ENCODE results near the gene ZNF423.

Gene ZNF423

GRCh38 chr16:49766225-49766624 is 89.7 kb downstream of the ZNF423 start:
- no peak overlapping the region for H3K4me3 ChIP-seq
- 0 out of 2 replicates have a peak, but pooled peaks cover 4% of the 10 kb centered on the region for H4K20me1 ChIP-seq
- no peak overlapping the region for H3K27ac ChIP-seq
- no peaks in the 10 kb centered on the region for H3K9me3 ChIP-seq
- H3K27me3 ChIP-seq: no peaks in the 10 kb centered on the region
- H3K4me1 ChIP-seq: no peaks in the 10 kb centered on the region
- no peak overlapping the region for H3K9ac ChIP-seq
- H3K4me2 ChIP-seq: no peak overlapping the region
- no peak for TF ChIP-seq Cebpa-rat (IDR thresholded peaks at IDR 0.05)
- 0 out of 2 replicates have a peak, but pooled peaks cover 5% of the 10 kb centered on the region for H3K36me3 ChIP-seq

GRCh38 chr16:49763826-49764225 is 92.1 kb downstream of the ZNF423 start:
- no peak overlapping the region for H3K9ac ChIP-seq
- H4K20me1 ChIP-seq: 0 out of 2 replicates have a peak, but pooled peaks cover 4% of the 10 kb centered on the region
- no peak overlapping the region for H3K27ac ChIP-seq
- H3K27me3 ChIP-seq: no peaks in the 10 kb centered on the region
- H3K36me3 ChIP-seq: 0 out of 2 replicates have a peak, but pooled peaks cover 5% of the 10 kb centered on the region
- H3K4me1 ChIP-seq: no peaks in the 10 kb centered on the region
- no peak overlapping the region for H3K4me3 ChIP-seq
- TF ChIP-seq Cebpa-rat (IDR thresholded peaks at IDR 0.05): no peak
- H3K9me3 ChIP-seq: no peaks in the 10 kb centered on the region
- no peak overlapping the region for H3K4me2 ChIP-seq

- no peak overlapping the region for H3K4me2 ChIP-seq
- H4K20me1 ChIP-seq: no peaks in the 10 kb centered on the region
- H3K27ac ChIP-seq: no peak overlapping the region
- H3K9me3 ChIP-seq: no peaks in the 10 kb centered on the region
- H3K36me3 ChIP-seq: no peaks in the 10 kb centered on the region
- H3K4me1 ChIP-seq: peaks cover 14% of the 10 kb centered on the region
- H3K27me3 ChIP-seq: no peaks in the 10 kb centered on the region
- no peak overlapping the region for H3K9ac ChIP-seq
- H3K4me3 ChIP-seq: no peak overlapping the region
- TF ChIP-seq Cebpa-rat (IDR thresholded peaks at IDR 0.05): no peak
Measured at GRCh38 chr16:49760815-49761214, 95.1 kb downstream of the ZNF423 start.

- no peak overlapping the region for H3K27ac ChIP-seq
- no peaks in the 10 kb centered on the region for H3K27me3 ChIP-seq
- H3K4me1 ChIP-seq: peaks cover 33% of the 10 kb centered on the region
- peak overlapping the region; percentile 26 for H3K4me2 ChIP-seq
- no peaks in the 10 kb centered on the region for H4K20me1 ChIP-seq
- no peak overlapping the region for H3K4me3 ChIP-seq
- H3K9ac ChIP-seq: no peak overlapping the region
- no peak for TF ChIP-seq Cebpa-rat (IDR thresholded peaks at IDR 0.05)
- H3K36me3 ChIP-seq: no peaks in the 10 kb centered on the region
- no peaks in the 10 kb centered on the region for H3K9me3 ChIP-seq
Measured at GRCh38 chr16:49757559-49758069, 98.3 kb downstream of the ZNF423 start.

- Histone ChIP-seq H3K27ac (no peak overlapping the region), H3K27me3 (no peaks in the 10 kb centered on the region), H4K20me1 (no peaks in the 10 kb centered on the region; the same call in 1 of the 2 replicates), H3K4me2 (peak overlapping the region; percentile 26; the same call in 1 of the 2 replicates), H3K36me3 (no peaks in the 10 kb centered on the region), H3K4me3 (no peak overlapping the region), H3K4me1 (peaks cover 37% of the 10 kb centered on the region), H3K9ac (no peak overlapping the region), H3K9me3 (no peaks in the 10 kb centered on the region)
- no peak for TF ChIP-seq Cebpa-rat (IDR thresholded peaks at IDR 0.05)
Measured at GRCh38 chr16:49756775-49757558, 98.9 kb downstream of the ZNF423 start.

GRCh38 chr16:49755716-49756505 is 100.0 kb downstream of the ZNF423 start:
- H3K27me3 ChIP-seq: no peaks in the 10 kb centered on the region
- H3K9ac ChIP-seq: no peak overlapping the region
- H3K4me2 ChIP-seq: peak overlapping the region; percentile 86

GRCh38 chr16:49755313-49755620 is 100.6 kb downstream of the ZNF423 start:
- Histone ChIP-seq H3K9me3 (no peaks in the 10 kb centered on the region), H3K27ac (peak overlapping the region; percentile 68)

More at GRCh38 chr16:49755716-49756505, 100.0 kb downstream of the ZNF423 start:
- no peak for TF ChIP-seq Cebpa-rat (IDR thresholded peaks at IDR 0.05)
- H3K9me3 ChIP-seq: no peaks in the 10 kb centered on the region
- no peaks in the 10 kb centered on the region for H3K36me3 ChIP-seq
- H3K4me1 ChIP-seq: peaks cover 46% of the 10 kb centered on the region
- H4K20me1 ChIP-seq: no peaks in the 10 kb centered on the region; the same call in 1 of the 2 replicates
- no peak overlapping the region for H3K4me3 ChIP-seq
- H3K27ac ChIP-seq: no peak overlapping the region

GRCh38 chr16:49754495-49755312 is 101.2 kb downstream of the ZNF423 start:
- H3K4me2 ChIP-seq: peak overlapping the region; percentile 86
- H4K20me1 ChIP-seq: no peaks in the 10 kb centered on the region; the same call in none of the 2 replicates
- H3K27ac ChIP-seq: peak overlapping the region; percentile 68
- no peaks in the 10 kb centered on the region for H3K36me3 ChIP-seq
- H3K9ac ChIP-seq: peak overlapping the region; percentile 66
- H3K27me3 ChIP-seq: no peaks in the 10 kb centered on the region
- no peak for TF ChIP-seq Cebpa-rat (IDR thresholded peaks at IDR 0.05)
- no peaks in the 10 kb centered on the region for H3K9me3 ChIP-seq
- H3K4me1 ChIP-seq: peaks cover 57% of the 10 kb centered on the region
- H3K4me3 ChIP-seq: peak overlapping the region; percentile 57

More at GRCh38 chr16:49755313-49755620, 100.6 kb downstream of the ZNF423 start:
- no peak for TF ChIP-seq Cebpa-rat (IDR thresholded peaks at IDR 0.05)
- Histone ChIP-seq H4K20me1 (no peaks in the 10 kb centered on the region; the same call in none of the 2 replicates), H3K4me2 (peak overlapping the region; percentile 86), H3K36me3 (no peaks in the 10 kb centered on the region), H3K4me1 (peaks cover 53% of the 10 kb centered on the region), H3K27me3 (no peaks in the 10 kb centered on the region), H3K9ac (peak overlapping the region; percentile 66), H3K4me3 (peak overlapping the region; percentile 57)

GRCh38 chr16:49750341-49751000 is 105.4 kb downstream of the ZNF423 start:
- Histone ChIP-seq H4K20me1 (no peaks in the 10 kb centered on the region; the same call in none of the 2 replicates), H3K9ac (no peak overlapping the region), H3K4me2 (no peak overlapping the region), H3K4me3 (no peak overlapping the region), H3K9me3 (no peaks in the 10 kb centered on the region), H3K36me3 (no peaks in the 10 kb centered on the region), H3K27ac (no peak overlapping the region), H3K27me3 (no peaks in the 10 kb centered on the region), H3K4me1 (peaks cover 53% of the 10 kb centered on the region)
- no peak for TF ChIP-seq Cebpa-rat (IDR thresholded peaks at IDR 0.05)

Data from BLaER1 (cell line).